Endothelial cell of umbilical vein (primary cell): Measurements from ENCODE around the gene CHPF2. TPM values are rescaled to one million over a fixed set of nuclear protein-coding genes. Genes with fewer than 3 reads are reported as not detected.

ENCODE experiments used
- BruUV-seq: library from RNA; stranded (reverse); fragments of 400-500 nt; replicated peaks from 2 replicates; lab custom pipeline; 2021; lab: Mats Ljungman, UMichigan
- CTCF ChIA-PET: fragments of 300-600, 350-600 bp; sonication (Branson Sonifier 250); formaldehyde crosslinking; loops from one replicate; lab custom pipeline; 2021; ENCODE audit warnings: antibody characterized with exemption, inconsistent platforms; lab: Charles Lee
- POLR2A ChIA-PET: fragments of 300-600, 350-600 bp; sonication (Branson Sonifier 250); formaldehyde crosslinking; loops from one replicate; lab custom pipeline; 2021; ENCODE audit warnings: antibody characterized with exemption, inconsistent platforms; lab: Charles Lee
- DNase-seq: peaks from one replicate; pipeline ENCODE4 v3.0.0-alpha.2; 2011; ENCODE audit warnings: low read depth, low spot score
- FAIRE-seq: peaks from 2 replicates; lab custom pipeline; 2011; peaks lifted over from hg19 to GRCh38; lab: Jason Lieb, UNC
- H2AFZ ChIP-seq: 2 replicates; pipeline ENCODE4 v1.6.0; 2012; ENCODE audit warnings: low read depth, low read length, control low read depth, inconsistent platforms
- H3K27ac ChIP-seq: 2 replicates; pipeline ENCODE4 v1.5.1; 2011; ENCODE audit warnings: low read depth, mild to moderate bottlenecking, control low read depth, low read length, moderate library complexity; ENCODE audit not compliant: insufficient read depth
- H3K27me3 ChIP-seq, 2 experiments: 2 replicates each; pipeline versions ENCODE4 v1.6.0 to v1.6.1; 2011; ENCODE audit warnings: low read length in 2 of 2, mixed read lengths in 1 of 2; ENCODE audit not compliant: control insufficient read depth in 2 of 2, insufficient read depth in 2 of 2
- H3K36me3 ChIP-seq, 2 experiments: 2 replicates in 1 of 2; 3 replicates in 1 of 2; pipeline ENCODE4 v1.5.1; 2011; ENCODE audit warnings: low read length in 2 of 2, mild to moderate bottlenecking in 1 of 2, moderate library complexity in 1 of 2; ENCODE audit not compliant: control insufficient read depth in 2 of 2, insufficient read depth in 2 of 2; ENCODE audit errors: extremely low read depth in 1 of 2
- H3K4me1 ChIP-seq: 3 replicates; pipeline ENCODE4 v1.5.1; 2011; ENCODE audit warnings: mild to moderate bottlenecking, low read length; ENCODE audit not compliant: control insufficient read depth, insufficient read depth; ENCODE audit errors: extremely low read depth
- H3K4me2 ChIP-seq: 2 replicates; pipeline ENCODE4 v1.6.1; 2011; ENCODE audit warnings: low read length, control low read depth, mixed read lengths; ENCODE audit not compliant: insufficient read depth
- H3K4me3 ChIP-seq, 3 experiments: fragments of 200-600 bp in 1 of 3; sonication (generic), shearing (Covaris generic) in 1 of 3; replicated peaks in 1 of 3; 2 replicates each; pipeline ENCODE4 v1.5.1; 2011 to 2016; ENCODE audit warnings: control low read depth in 3 of 3, low read length in 3 of 3, mild to moderate bottlenecking in 2 of 3, inconsistent platforms in 1 of 3, low read depth in 1 of 3, moderate library complexity in 1 of 3; ENCODE audit not compliant: insufficient read depth in 1 of 3
- H3K79me2 ChIP-seq: 2 replicates; pipeline ENCODE4 v1.6.0; 2012; ENCODE audit warnings: low read length, inconsistent platforms; ENCODE audit not compliant: control insufficient read depth, insufficient read depth
- H3K9ac ChIP-seq: replicated peaks from 2 replicates; pipeline ENCODE3; 2011; ENCODE audit warnings: low read length, control low read depth; ENCODE audit not compliant: insufficient read depth; ENCODE audit errors: extremely low read depth
- H3K9me1 ChIP-seq: replicated peaks from 3 replicates; pipeline ENCODE4 v1.6.0; 2011; ENCODE audit warnings: mild to moderate bottlenecking, low read length; ENCODE audit not compliant: control insufficient read depth, insufficient read depth; ENCODE audit errors: extremely low read depth
- H3K9me3 ChIP-seq: replicated peaks from 2 replicates; pipeline ENCODE4 v1.5.1; 2012; ENCODE audit warnings: low read length, inconsistent platforms; ENCODE audit not compliant: control insufficient read depth, insufficient read depth
- H4K20me1 ChIP-seq: replicated peaks from 2 replicates; pipeline ENCODE3; 2011; ENCODE audit warnings: mild to moderate bottlenecking, low read length; ENCODE audit not compliant: control insufficient read depth, insufficient read depth; ENCODE audit errors: extremely low read depth
- EZH2 ChIP-seq: IDR thresholded peaks from 2 replicates; pipeline ENCODE4 v1.6.1; 2012; ENCODE audit warnings: borderline replicate concordance, low read depth, mild to moderate bottlenecking, moderate library complexity, low read length, inconsistent platforms; ENCODE audit not compliant: severe bottlenecking
- FOS ChIP-seq: IDR thresholded peaks from 2 replicates; pipeline ENCODE4 v1.6.1; 2011; ENCODE audit warnings: mild to moderate bottlenecking, low read length, moderate library complexity, borderline replicate concordance; ENCODE audit not compliant: insufficient read depth
- GATA2 ChIP-seq: IDR thresholded peaks from 2 replicates; pipeline ENCODE4 v1.7.0; 2011; ENCODE audit warnings: low read depth, mild to moderate bottlenecking, moderate library complexity, mixed read lengths, low read length; ENCODE audit not compliant: insufficient read length, insufficient read depth
- JUN ChIP-seq: IDR thresholded peaks from 2 replicates; pipeline ENCODE4 v1.6.1; 2011; ENCODE audit warnings: borderline replicate concordance, low read depth; ENCODE audit not compliant: insufficient read length, insufficient read depth
- MYC ChIP-seq: IDR thresholded peaks from one replicate; pipeline ENCODE4 v1.6.1; 2011; ENCODE audit warnings: mild to moderate bottlenecking, low read depth, low read length
- POLR2A ChIP-seq: IDR thresholded peaks from 2 replicates; pipeline ENCODE4 v1.6.1; 2012; ENCODE audit warnings: low read depth, mild to moderate bottlenecking, control low read depth, low read length
- POLR2AphosphoS5 ChIP-seq: IDR thresholded peaks from 2 replicates; pipeline ENCODE4 v1.6.1; 2012; ENCODE audit warnings: low read depth, mild to moderate bottlenecking, control low read depth, low read length, moderate library complexity; ENCODE audit not compliant: insufficient read depth
- dilution Hi-C: fragments of 300-500 bp; cut with MboI; formaldehyde crosslinking; loops from one replicate; pipeline ENCODE4 v1.15.0; 2019; ENCODE audit warnings: low sequenced_read_pairs; ENCODE audit not compliant: extremely low pct_ligation_motif_present
- intact Hi-C: fragments of 100-400 bp; cut with micrococcal nuclease; formaldehyde crosslinking; loops from one replicate; pipeline ENCODE4 v1.10.0; 2022
- polyA plus RNA-seq, 4 experiments: library from polyadenylated mRNA; depleted of rRNA in 3 of 4; stranded (reverse) in 3 of 4; unstranded in 1 of 4; fragments of >200 nt; gene quantifications; 2 replicates each; pipeline versions ENCODE4 v1.2.1 to v1.2.3, GENCODE V29; 2011 to 2012; ENCODE audit warnings: missing spikeins in 1 of 4
- total RNA-seq: library from RNA; stranded (reverse); gene quantifications from 2 replicates; pipeline ENCODE4 v1.2.3, GENCODE V29; 2021
- TF ChIP-seq, protein P1 (sequence below): IDR thresholded peaks from 2 replicates; pipeline ENCODE4 v1.6.1; 2011; ENCODE audit not compliant: insufficient read depth, insufficient read length
- TF ChIP-seq, protein P2 (sequence below), 2 donors: IDR thresholded peaks; 1 replicate in 1 of 2; 2 replicates in 1 of 2; pipeline ENCODE4 v1.5.1; 2011; ENCODE audit warnings: low read length in 2 of 2, mild to moderate bottlenecking in 2 of 2, moderate library complexity in 2 of 2, control low read depth in 1 of 2, inconsistent platforms in 1 of 2, low read depth in 1 of 2; ENCODE audit not compliant: insufficient read depth in 1 of 2; ENCODE audit errors: extremely low read depth in 1 of 2

Gene CHPF2
- total and polyA plus RNA-seq, 2 donors (not counting 3 experiments of a cell fraction or from before 2014, with no cell fraction given): 72.8 to 75.0 TPM

DNA sequence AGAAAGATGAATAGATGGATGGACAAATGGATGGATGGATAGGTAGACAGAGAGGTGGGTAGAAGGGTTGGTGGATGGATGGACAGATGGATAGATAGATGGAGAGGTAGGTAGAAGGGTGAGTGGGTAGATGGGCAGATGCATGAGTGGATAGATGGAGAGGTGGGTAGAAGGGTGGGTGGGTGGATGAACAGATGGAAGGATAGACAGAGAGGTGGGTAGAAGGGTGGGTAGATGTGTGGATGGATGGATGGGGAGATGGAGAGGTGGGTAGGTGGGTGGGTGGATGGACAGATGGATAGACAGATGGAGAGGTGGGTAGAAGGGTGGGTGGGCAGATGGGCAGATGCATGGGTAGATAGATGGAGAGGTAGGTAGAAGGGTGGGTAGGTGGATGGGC is 34.4 kb upstream of the CHPF2 start:
- POLR2A ChIA-PET: no interaction called here
- dilution Hi-C loops: no loop called here
- H3K27ac ChIP-seq: no peak overlapping the region
- H4K20me1 ChIP-seq: no peaks in the 10 kb centered on the region
- H3K9ac ChIP-seq: no peak overlapping the region
- DNase-seq: no peak
- FAIRE-seq: no peak
- no peaks in the 10 kb centered on the region for H3K36me3 ChIP-seq
- H3K4me2 ChIP-seq: no peak overlapping the region
- H2AFZ ChIP-seq: no peak overlapping the region
- intact Hi-C loops: no loop called here
- no peaks in the 10 kb centered on the region for H3K79me2 ChIP-seq
- no peaks in the 10 kb centered on the region for H3K9me3 ChIP-seq
- TF ChIP-seq GATA2 (no peak), MYC (no peak), POLR2A (no peak), POLR2AphosphoS5 (no peak)
- TF ChIP-seq, protein P1, sequence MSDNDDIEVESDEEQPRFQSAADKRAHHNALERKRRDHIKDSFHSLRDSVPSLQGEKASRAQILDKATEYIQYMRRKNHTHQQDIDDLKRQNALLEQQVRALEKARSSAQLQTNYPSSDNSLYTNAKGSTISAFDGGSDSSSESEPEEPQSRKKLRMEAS: no peak
- no peak overlapping the region for H3K4me3 ChIP-seq
- H3K4me1 ChIP-seq: no peaks in the 10 kb centered on the region
- no TSS peak for BruUV-seq
- no peaks in the 10 kb centered on the region for H3K9me1 ChIP-seq
- peaks cover 12 to 14% of the 10 kb centered on the region in 2 experiments for H3K27me3 ChIP-seq
- CTCF ChIA-PET: no interaction called here

- intact Hi-C loops (no loop called here), dilution Hi-C loops (no loop called here)
- Histone ChIP-seq H3K4me1 (no peaks in the 10 kb centered on the region), H3K36me3 (no peaks in the 10 kb centered on the region), H3K27me3 (peaks cover 14 to 20% of the 10 kb centered on the region in 2 experiments), H2AFZ (no peak overlapping the region), H3K9ac (no peak overlapping the region), H3K4me2 (no peak overlapping the region), H3K4me3 (no peak overlapping the region), H4K20me1 (no peaks in the 10 kb centered on the region), H3K9me1 (no peaks in the 10 kb centered on the region), H3K79me2 (no peaks in the 10 kb centered on the region), H3K27ac (no peak overlapping the region), H3K9me3 (no peaks in the 10 kb centered on the region)
- CTCF ChIA-PET: interaction anchor here (1.0 kb wide), 1 partner anchor 45 kb away, joined by 3 read pairs; no protein-coding TSS in a partner anchor
- POLR2A ChIA-PET: no interaction called here
- BruUV-seq: no TSS peak
- TF ChIP-seq EZH2 (no peak), JUN (no peak), MYC (no peak), FOS (no peak), POLR2A (no peak), POLR2AphosphoS5 (no peak), GATA2 (no peak)
- TF ChIP-seq, protein P2, sequence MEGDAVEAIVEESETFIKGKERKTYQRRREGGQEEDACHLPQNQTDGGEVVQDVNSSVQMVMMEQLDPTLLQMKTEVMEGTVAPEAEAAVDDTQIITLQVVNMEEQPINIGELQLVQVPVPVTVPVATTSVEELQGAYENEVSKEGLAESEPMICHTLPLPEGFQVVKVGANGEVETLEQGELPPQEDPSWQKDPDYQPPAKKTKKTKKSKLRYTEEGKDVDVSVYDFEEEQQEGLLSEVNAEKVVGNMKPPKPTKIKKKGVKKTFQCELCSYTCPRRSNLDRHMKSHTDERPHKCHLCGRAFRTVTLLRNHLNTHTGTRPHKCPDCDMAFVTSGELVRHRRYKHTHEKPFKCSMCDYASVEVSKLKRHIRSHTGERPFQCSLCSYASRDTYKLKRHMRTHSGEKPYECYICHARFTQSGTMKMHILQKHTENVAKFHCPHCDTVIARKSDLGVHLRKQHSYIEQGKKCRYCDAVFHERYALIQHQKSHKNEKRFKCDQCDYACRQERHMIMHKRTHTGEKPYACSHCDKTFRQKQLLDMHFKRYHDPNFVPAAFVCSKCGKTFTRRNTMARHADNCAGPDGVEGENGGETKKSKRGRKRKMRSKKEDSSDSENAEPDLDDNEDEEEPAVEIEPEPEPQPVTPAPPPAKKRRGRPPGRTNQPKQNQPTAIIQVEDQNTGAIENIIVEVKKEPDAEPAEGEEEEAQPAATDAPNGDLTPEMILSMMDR (IDR thresholded peaks at IDR 0.05; ENCODE audit: extremely low read depth in 1 of 2, insufficient read depth in 1 of 2, low read depth in 1 of 2, low read length in 2 of 2): no peak
- TF ChIP-seq, protein P1: no peak
- FAIRE-seq: no peak
- DNase-seq: no peak
Observed at GRCh38 chr7:151198945-151199848, 33.1 kb upstream of the CHPF2 start.
